ENCODE measurements around the gene RASEF.

RASEF gene

DNA sequence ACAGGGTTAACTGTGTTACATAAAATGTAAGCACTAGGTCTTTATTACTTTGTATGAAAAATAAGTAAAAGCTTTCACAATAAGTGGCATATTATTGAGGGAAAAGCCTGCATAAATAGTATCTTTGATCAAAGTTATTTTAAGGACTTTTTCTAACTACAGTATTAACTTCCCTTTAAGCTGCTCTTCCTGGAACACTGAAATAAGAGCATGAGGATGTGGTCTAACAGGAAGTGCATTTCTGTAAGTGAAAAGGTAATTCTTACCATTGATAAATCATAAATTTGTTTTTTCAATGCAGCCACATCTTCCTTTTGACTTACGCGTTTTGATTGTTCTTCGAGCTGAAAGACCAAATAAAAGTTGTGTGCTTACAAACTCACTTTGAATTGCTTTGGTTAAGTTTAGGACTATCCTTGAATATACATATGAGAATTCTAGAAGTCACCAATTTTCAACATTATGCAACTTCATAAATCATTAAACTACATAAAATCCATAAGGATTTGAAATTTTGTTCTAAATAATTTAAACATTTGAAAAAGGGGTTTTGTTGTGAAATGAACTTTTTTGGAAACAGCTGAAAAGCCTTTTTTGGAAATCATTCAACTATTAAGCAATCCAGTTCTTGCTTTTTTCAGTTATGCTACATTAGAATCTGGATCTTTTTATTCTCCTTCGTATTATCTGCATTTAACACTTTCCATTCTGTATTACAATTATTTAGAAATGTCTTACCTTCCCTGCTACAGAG is 50.6 kb downstream of the RASEF start:
- DNase-seq, result no peak

DNA sequence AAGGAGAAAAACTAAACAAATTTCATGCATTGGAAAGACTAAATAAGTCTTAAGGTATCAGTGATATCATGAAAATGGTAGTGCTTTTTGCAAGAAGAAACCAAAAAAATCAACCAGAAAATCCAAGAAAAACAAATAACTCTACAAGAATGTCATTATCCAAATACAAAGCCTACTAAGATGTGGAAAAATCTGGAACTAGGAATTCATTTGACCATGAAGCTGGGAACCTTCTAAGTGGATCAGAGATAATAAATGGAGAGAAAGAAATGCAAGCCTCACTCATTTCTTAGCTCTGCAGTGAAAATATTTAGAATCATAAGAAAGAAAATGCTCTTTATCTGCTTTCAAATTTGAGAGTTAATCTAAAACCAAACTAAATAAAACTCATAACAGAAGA is 51.3 kb downstream of the RASEF start:
- peak; percentile 68 for DNase-seq

GRCh38 chr9:83007521-83008300 is 55.2 kb downstream of the RASEF start:
- peak; percentile 26 for DNase-seq

DNA sequence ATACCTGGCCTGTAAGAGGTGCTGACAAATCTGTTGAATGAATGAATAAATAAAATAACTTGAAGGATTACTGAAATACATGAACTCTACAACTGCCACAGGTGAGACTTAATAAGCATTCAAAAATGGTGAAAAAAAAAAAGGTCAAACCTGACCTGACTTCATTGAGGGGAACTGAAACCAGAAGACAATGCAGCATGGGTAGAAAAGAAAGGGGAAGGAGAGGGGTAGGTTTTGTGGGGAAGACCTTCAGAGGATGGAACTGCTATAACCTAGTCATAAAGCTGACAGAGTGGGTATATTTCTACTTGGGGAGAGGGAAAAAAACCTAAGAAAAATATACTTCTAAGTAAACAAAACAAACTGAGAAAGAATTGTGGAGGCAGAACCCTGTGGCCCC is 56.6 kb downstream of the RASEF start:
- DNase-seq, result no peak

DNA sequence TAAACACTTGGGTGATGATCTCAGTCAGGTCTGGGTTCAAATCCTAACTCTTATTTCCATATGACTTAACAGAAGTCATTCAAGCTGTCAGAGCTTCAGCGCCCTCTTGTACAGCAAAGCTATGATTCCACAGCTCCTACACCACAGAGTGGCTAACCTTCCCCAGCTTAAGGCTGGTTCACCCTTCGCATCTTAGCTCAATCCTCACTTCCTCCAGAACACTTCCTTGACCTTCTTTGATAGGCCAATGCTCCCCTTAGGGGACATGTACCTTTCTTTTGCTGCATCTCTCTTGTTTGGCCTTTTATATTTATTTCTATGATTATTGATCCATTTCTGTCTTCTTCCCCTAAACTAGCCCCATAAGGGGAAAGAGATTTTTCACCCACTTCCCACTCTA is 57.0 kb downstream of the RASEF start:
- no peak for DNase-seq

GRCh38 chr9:83005361-83005760 is 57.6 kb downstream of the RASEF start:
- no peak for DNase-seq

- no peak for DNase-seq
These were observed 60.6 kb downstream of the RASEF start for GRCh38 chr9:83002329-83002728.

GRCh38 chr9:83000765-83001164 is 62.2 kb downstream of the RASEF start:
- DNase-seq, result no peak

GRCh38 chr9:82998409-82998808 is 64.5 kb downstream of the RASEF start:
- no peak for DNase-seq

GRCh38 chr9:82997476-82998140 is 65.3 kb downstream of the RASEF start:
- peak; percentile 23 for DNase-seq

DNA sequence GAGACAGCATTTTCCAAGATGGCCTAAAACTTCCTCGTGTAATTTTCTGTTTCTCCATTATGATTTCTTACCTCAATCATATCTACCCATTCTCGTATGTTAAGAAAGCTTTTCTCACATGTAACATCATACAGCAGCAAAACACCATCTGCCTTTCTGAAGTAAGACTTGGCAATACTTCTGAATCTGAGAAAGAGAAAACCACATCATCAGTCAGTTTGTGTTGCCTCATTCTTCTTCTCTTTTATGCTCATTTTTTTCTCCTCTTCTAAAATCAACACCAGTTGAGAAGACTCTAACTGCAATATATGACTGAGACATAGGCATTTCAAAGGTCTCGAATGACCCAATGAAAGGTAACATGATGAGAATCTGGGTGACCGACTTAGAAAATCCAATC is 66.0 kb downstream of the RASEF start:
- DNase-seq, result peak; percentile 48

DNA sequence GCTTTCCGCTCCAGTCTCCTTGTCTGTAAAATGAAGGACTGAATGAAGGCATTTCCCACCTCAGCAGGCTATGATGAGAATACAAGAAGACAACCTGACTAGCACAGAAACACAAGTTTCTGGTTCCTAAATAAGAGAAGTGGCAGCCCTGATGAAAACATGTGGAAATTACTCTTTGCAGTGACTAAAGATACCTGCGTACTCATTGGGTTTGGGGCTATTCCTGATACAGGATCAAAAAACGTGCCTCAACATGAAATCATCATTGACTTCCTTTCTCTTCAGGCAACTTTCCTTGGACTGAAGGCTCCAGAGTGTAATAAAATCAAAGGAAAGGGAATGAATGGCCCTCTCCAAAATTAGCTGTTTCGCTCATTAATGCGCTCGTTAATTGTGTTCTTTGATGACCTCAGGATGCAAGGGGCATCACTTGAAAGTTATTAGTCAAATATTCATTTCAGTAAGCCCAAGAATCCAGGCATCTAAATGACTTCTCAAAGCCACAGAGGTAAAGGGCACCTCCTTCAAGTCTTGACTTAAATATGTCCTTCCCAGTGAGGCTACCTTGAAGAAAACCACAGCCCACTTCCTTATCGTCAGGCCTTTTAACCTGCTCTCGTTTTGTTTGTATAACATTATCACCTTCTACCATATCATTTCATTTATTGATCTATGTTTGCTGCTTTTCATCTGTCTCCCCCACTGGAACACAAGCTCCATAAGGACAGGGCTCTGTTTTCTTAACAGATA is 68.9 kb downstream of the RASEF start:
- no peak for DNase-seq

GRCh38 chr9:82991671-82992070 is 71.3 kb downstream of the RASEF start:
- DNase-seq, result peak; percentile 8

DNA sequence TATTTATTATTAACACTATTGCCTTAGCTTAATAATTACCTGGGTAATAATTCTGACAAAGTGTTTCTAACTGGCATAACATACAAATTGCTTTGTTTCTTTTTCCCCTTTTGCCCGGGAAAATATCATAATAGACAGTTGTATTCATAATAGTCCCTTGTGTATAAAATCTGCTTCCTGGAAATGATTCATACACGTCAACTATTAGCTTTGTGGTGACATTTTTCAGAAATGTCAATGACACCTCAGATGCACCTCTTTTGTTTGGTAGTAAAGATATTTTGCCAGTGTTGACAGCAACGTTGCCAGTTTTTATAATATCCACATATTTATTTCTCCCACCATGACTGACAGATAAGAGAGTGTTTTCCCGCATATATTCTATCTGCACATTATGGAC is 73.0 kb downstream of the RASEF start:
- no peak for DNase-seq

DNA sequence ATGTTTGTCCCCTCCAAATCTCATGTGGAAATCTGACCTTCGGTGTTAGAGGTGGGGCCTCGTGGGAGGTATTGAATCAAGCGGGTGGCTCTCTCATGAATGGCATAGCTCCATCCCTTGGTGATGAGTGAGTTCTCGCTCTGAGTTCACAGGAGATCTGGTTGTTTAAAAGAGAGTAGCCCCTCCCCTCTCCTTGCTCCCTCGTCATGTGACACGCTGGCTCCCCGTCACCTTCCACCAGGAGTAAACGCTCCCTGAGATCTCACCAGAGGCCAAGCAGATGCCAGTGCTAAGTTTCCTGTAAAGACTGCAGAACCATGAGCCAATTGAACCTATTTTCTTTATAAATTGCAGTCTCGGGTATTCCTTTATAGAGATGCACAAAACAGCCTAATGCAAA is 74.5 kb downstream of the RASEF start:
- no peak for DNase-seq

- no peak for DNase-seq
These were observed 75.4 kb downstream of the RASEF start for GRCh38 chr9:82987370-82988189.

GRCh38 chr9:82981552-82981951 is 81.4 kb downstream of the RASEF start:
- no peak for DNase-seq

GRCh38 chr9:82975176-82975575 is 87.8 kb downstream of the RASEF start:
- DNase-seq, result no peak

- DNase-seq, result no peak
These were observed 90.5 kb downstream of the RASEF start for GRCh38 chr9:82972446-82972845.

DNA sequence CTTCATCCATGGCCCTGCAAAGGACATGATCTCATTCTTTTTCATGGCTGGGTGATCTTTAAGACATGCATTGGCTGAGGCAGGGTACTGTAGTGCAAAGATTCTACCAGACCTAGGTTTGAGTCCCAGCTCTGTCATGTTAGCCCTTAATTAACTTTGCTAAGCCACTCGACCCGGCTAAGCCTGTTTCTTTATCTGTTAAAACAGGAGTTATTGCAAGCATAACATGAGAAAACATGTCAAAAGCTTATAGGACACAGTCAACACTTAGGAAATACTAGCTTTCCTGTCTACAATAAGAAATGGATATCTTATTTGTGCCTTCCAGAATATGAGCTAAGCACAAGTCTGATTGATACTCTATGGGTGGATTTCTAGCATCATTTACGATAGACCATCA is 92.6 kb downstream of the RASEF start:
- no peak for DNase-seq

GRCh38 chr9:82969291-82969690 is 93.7 kb downstream of the RASEF start:
- DNase-seq, result no peak

DNA sequence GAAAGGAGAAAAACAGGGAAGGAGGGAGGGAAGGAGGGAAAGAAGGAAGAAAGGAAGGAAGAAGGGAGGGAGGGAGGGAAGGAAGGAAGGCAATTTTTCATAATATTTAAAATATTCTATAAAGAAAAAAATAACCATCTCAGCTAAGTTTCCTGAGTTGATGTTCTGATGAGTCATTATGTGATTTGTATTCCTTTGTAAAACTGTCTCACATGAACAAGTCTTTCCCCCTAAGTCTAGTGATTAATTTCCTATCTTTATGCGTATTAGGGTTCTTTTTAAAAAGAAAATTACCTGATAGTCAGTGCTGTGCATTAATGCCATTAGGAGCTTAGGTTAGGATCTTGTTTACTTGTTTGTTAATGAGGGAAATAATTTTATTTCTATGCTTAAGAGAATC is 94.1 kb downstream of the RASEF start:
- no peak for DNase-seq
